GM12878 (cell line): ENCODE data around the gene CHERP. TPM values are rescaled to one million over a fixed set of nuclear protein-coding genes. Genes with fewer than 3 reads are reported as not detected.

Source experiments
- ATAC-seq: fragments of 200-7000 bp; cut with Tn5 transposase; 3 replicates; pipeline ENCODE4 v1.9.1; 2020; ENCODE audit warnings: mild to moderate bottlenecking, moderate library complexity
- BruUV-seq: library from RNA; stranded (reverse); fragments of 400-500 nt; replicated peaks from 2 replicates; lab custom pipeline; 2021; lab: Mats Ljungman, UMichigan
- CTCF ChIA-PET: fragments of 300-600 bp; sonication (Branson Sonifier 250); formaldehyde crosslinking; extraction: SDS; loops from one replicate; lab custom pipeline; 2021; ENCODE audit warnings: inconsistent platforms; lab: Yijun Ruan, JAX
- POLR2A ChIA-PET: fragments of 350-600 bp; formaldehyde crosslinking; extraction: SDS; loops from one replicate; lab custom pipeline; 2021; ENCODE audit warnings: inconsistent platforms; lab: Charles Lee
- RAD21 ChIA-PET: fragments of 300-600 bp; sonication (Branson Sonifier 250); formaldehyde crosslinking; loops from one replicate; lab custom pipeline; 2023; ENCODE audit warnings: antibody characterized with exemption; ENCODE audit not compliant: unreplicated experiment; lab: Charles Lee
- SMC1A ChIA-PET: fragments of 300-600 bp; sonication (Branson Sonifier 250); formaldehyde crosslinking; loops from one replicate; lab custom pipeline; 2023; ENCODE audit not compliant: unreplicated experiment, uncharacterized antibody; lab: Charles Lee
- DNase-seq: peaks from one replicate; pipeline ENCODE4 v3.0.0-alpha.2; 2011; ENCODE audit warnings: low read depth, low spot score
- FAIRE-seq: peaks from 3 replicates; lab custom pipeline; 2011; peaks lifted over from hg19 to GRCh38; lab: Jason Lieb, UNC
- H2AFZ ChIP-seq: 2 replicates; pipeline ENCODE4 v1.6.0; 2011; ENCODE audit warnings: low read depth, low read length, control low read depth; ENCODE audit not compliant: control insufficient read depth
- H3K27ac ChIP-seq: 2 replicates; pipeline ENCODE4 v1.5.1; 2011; ENCODE audit warnings: control low read depth; ENCODE audit not compliant: control insufficient read depth, insufficient read depth
- H3K27me3 ChIP-seq, 2 experiments: replicated peaks in 1 of 2; 2 replicates each; pipeline versions ENCODE4 v1.6.0 to v1.6.1; 2011; ENCODE audit warnings: low read length in 1 of 2; ENCODE audit not compliant: control insufficient read depth in 2 of 2, insufficient read depth in 2 of 2
- H3K36me3 ChIP-seq, 2 experiments: 2 replicates each; pipeline ENCODE4 v1.5.1; 2011; ENCODE audit warnings: low read length in 1 of 2; ENCODE audit not compliant: control insufficient read depth in 2 of 2, insufficient read depth in 2 of 2
- H3K4me1 ChIP-seq: 2 replicates; pipeline ENCODE4 v1.6.1; 2011; ENCODE audit warnings: mild to moderate bottlenecking, low read length, moderate library complexity, mixed read lengths; ENCODE audit not compliant: control insufficient read depth, insufficient read depth
- H3K4me2 ChIP-seq: 2 replicates; pipeline ENCODE4 v1.6.0; 2011; ENCODE audit warnings: control low read depth; ENCODE audit not compliant: control insufficient read depth, insufficient read depth
- H3K4me3 ChIP-seq: fragments of 200-600 bp; sonication (generic); 2 replicates; pipeline ENCODE4 v1.5.1; 2016
- H3K79me2 ChIP-seq: 2 replicates; pipeline ENCODE4 v1.6.0; 2011; ENCODE audit warnings: low read length; ENCODE audit not compliant: control insufficient read depth, insufficient read depth
- H3K9ac ChIP-seq: 2 replicates; pipeline ENCODE4 v1.8.0; 2011; ENCODE audit warnings: low read length, control low read depth, mixed read lengths; ENCODE audit not compliant: control insufficient read depth, insufficient read depth
- H3K9me3 ChIP-seq: replicated peaks from 3 replicates; pipeline ENCODE4 v1.5.1; 2011; ENCODE audit warnings: mild to moderate bottlenecking, low read length; ENCODE audit not compliant: control insufficient read depth, insufficient read depth
- H4K20me1 ChIP-seq: 2 replicates; pipeline ENCODE4 v1.6.0; 2011; ENCODE audit not compliant: control insufficient read depth, insufficient read depth
- ASH2L ChIP-seq: fragments of 300-600, 200-600 bp; sonication (generic); IDR thresholded peaks from 2 replicates; pipeline ENCODE4 v1.6.1; 2017; ENCODE audit warnings: low read depth, mild to moderate bottlenecking, borderline replicate concordance
- BACH1 ChIP-seq: fragments of 450-650 bp; IDR thresholded peaks from 2 replicates; pipeline ENCODE4 v1.6.1; 2017; ENCODE audit warnings: mild to moderate bottlenecking, borderline replicate concordance
- CHD1 ChIP-seq: IDR thresholded peaks from 2 replicates; pipeline ENCODE4 v1.6.1; 2012; ENCODE audit warnings: low read depth, low read length, improper control_type of control experiment
- FOXK2 ChIP-seq: fragments of 450-650 bp; IDR thresholded peaks from 2 replicates; pipeline ENCODE4 v1.6.1; 2017; ENCODE audit warnings: mild to moderate bottlenecking, moderate library complexity
- IKZF2 ChIP-seq, 2 experiments: fragments of 450-650 bp; IDR thresholded peaks; 2 replicates each; pipeline ENCODE4 v1.6.1; 2017; ENCODE audit warnings: mild to moderate bottlenecking in 2 of 2, moderate library complexity in 2 of 2
- KLF5 ChIP-seq: fragments of 450-650 bp; IDR thresholded peaks from 2 replicates; pipeline ENCODE4 v1.6.1; 2014; ENCODE audit warnings: mild to moderate bottlenecking; ENCODE audit not compliant: partially characterized antibody
- RAD21 ChIP-seq: IDR thresholded peaks from 2 replicates; pipeline ENCODE4 v1.6.1; 2011; ENCODE audit warnings: mild to moderate bottlenecking, low read depth, low read length, moderate library complexity; ENCODE audit not compliant: insufficient read depth
- SMAD5 ChIP-seq: IDR thresholded peaks from 2 replicates; pipeline ENCODE4 v1.6.1; 2016; ENCODE audit warnings: antibody characterized with exemption, low read depth
- TCF3 ChIP-seq: IDR thresholded peaks from 2 replicates; pipeline ENCODE4 v1.6.1; 2012; ENCODE audit warnings: low read depth, mild to moderate bottlenecking, low read length, borderline replicate concordance; ENCODE audit not compliant: insufficient read depth
- ZBED1 ChIP-seq: IDR thresholded peaks from 2 replicates; pipeline ENCODE4 v1.6.1; 2016; ENCODE audit warnings: borderline replicate concordance
- ZSCAN29 ChIP-seq: fragments of 450-650 bp; IDR thresholded peaks from 2 replicates; pipeline ENCODE4 v1.6.1; 2017; ENCODE audit warnings: mild to moderate bottlenecking, moderate library complexity
- WGBS: methylation state at CpG from one replicate; pipeline ENCODE4 v1.1.6; 2016; ENCODE audit warnings: low lambda C conversion rate; ENCODE audit not compliant: insufficient replicate concordance, insufficient coverage; ENCODE audit errors: missing lambda C conversion rate; 5-methylcytosine and 5-hydroxymethylcytosine counted together
- in situ Hi-C: fragments of 300-500 bp; cut with MboI; formaldehyde crosslinking; loops from 9 replicates; pipeline ENCODE4 v1.14.3; 2018; ENCODE audit warnings: mixed read lengths
- intact Hi-C: fragments of 100-400 bp; cut with micrococcal nuclease; formaldehyde crosslinking; loops from one replicate; pipeline ENCODE4 v1.14.2; 2022; ENCODE audit not compliant: unreplicated experiment
- polyA plus RNA-seq, 11 experiments: library from polyadenylated mRNA; depleted of rRNA in 4 of 11; unstranded in 6 of 11; stranded (reverse) in 5 of 11; fragments of >200 nt; fragmentation: Nextera tagmentation in 4 of 11; fragmentation: Illumina TruSeq in 1 of 11; extraction: Ambion mirVana in 4 of 11; extraction: Trizol in 1 of 11; gene quantifications; 1 replicate in 1 of 11; 2 replicates in 10 of 11; pipeline versions ENCODE4 v1.2.1 to v1.2.3, GENCODE V29; 2011 to 2016; ENCODE audit warnings: inconsistent platforms in 2 of 11, missing spikeins in 2 of 11, low read depth in 1 of 11
- total RNA-seq, 4 experiments: library from RNA; depleted of rRNA in 3 of 4; stranded (reverse); fragments of >200 nt in 3 of 4; fragmentation: Illumina TruSeq in 1 of 4; extraction: Trizol in 1 of 4; gene quantifications; 2 replicates each; pipeline versions ENCODE4 v1.2.1 to v1.2.3, GENCODE V29; 2013 to 2021
- TF ChIP-seq, protein P1 (sequence below): fragments of 450-650 bp; IDR thresholded peaks from 2 replicates; pipeline ENCODE4 v1.6.1; 2016; ENCODE audit warnings: mild to moderate bottlenecking
- TF ChIP-seq, protein P2 (sequence below): IDR thresholded peaks from 2 replicates; pipeline ENCODE4 v1.6.1; 2011; ENCODE audit warnings: borderline replicate concordance, low read depth, mild to moderate bottlenecking, moderate library complexity, low read length; ENCODE audit not compliant: insufficient read depth, poor library complexity, severe bottlenecking
- TF ChIP-seq, protein P3 (sequence below): fragments of 450-650 bp; IDR thresholded peaks from 2 replicates; pipeline ENCODE4 v1.6.1; 2018; ENCODE audit warnings: borderline replicate concordance, mild to moderate bottlenecking; ENCODE audit not compliant: partially characterized antibody

The CHERP gene
- total and polyA plus RNA-seq, 10 of the 15 experiments (the other 5 are each of a cell fraction or from before 2014, with no cell fraction given), result 0.66 to 65.3 (median 12.2) TPM

DNA sequence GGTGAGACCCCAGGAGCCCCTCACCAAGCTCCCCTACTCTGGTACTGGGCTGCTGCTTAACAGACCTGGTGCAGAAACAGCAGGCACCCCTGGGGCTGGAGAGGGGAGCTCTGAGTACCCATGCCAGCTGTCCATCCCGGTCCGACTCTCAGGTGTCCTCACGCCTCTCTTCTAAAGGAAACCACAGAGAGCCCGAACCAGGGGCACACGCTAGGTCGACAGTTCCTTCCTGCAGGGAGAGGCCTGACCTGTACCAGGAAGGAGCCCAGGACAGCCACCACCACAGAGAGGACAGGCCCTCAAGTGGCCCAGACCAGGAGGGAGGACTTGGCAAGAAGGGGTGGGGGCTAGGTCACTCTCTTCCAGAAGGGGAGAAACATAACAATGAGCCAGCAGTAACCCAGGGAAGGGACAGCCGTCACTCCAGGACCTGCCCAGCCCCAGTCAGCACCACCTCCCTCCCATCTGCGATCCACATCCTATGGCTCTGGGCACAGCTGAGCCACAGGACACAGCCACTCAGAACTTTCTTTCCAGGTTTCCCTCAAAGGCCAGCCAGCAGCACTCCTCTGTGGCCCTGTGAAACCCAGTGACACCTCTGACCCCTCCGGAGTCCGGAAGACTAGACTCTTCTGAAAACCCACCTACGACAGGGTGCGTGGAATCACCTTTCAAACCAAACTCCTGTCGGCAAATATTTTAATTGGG, 43.0 kb upstream of the CHERP start:
- RAD21 ChIA-PET, result interaction anchor here (1.0 to 11.3 kb wide), 16 partner anchors 8 to 143 kb away, joined by 3 to 169 read pairs (median 8); partner anchors contain the start of genes MED26, SLC35E1 and TMEM38A
- DNase-seq (no peak), FAIRE-seq (no peak), ATAC-seq (peak; percentile 0; the same call in 2 of the 3 replicates)
- under 1% methylated on average over 13 of the region's 13 CpGs for WGBS
- peaks cover 97% of the 10 kb centered on the region for H3K79me2 ChIP-seq
- peaks cover 6 to 9% of the 10 kb centered on the region in 2 experiments; a peak in 3 of 4 replicates for H3K36me3 ChIP-seq
- TSS peak; percentile 70 for BruUV-seq
- CTCF ChIA-PET, result interaction anchor here (0.6 to 9.8 kb wide), 6 partner anchors 8 to 171 kb away, joined by 3 to 83 read pairs (median 6); partner anchors contain the start of gene MED26
- H3K9ac ChIP-seq, result peak overlapping the region; percentile 99
- peaks cover 59% of the 10 kb centered on the region for H3K4me1 ChIP-seq
- H2AFZ ChIP-seq, result no peak overlapping the region
- H4K20me1 ChIP-seq, result no peaks in the 10 kb centered on the region
- SMC1A ChIA-PET, result interaction anchor here (1.2 to 10.9 kb wide), 15 partner anchors 8 to 492 kb away, joined by 3 to 164 read pairs (median 7); partner anchors contain the start of genes MED26 and SLC35E1
- intact Hi-C loops (loop anchor here (2.0 to 5.0 kb wide), 3 partner anchors 140 to 508 kb away; partner anchors contain the start of genes HSH2D and TPM4), in situ Hi-C loops (loop anchor here (5.0 to 25.0 kb wide), 2 partner anchors 42 to 1998 kb away; partner anchors contain the start of genes CLEC17A and MED26)
- POLR2A ChIA-PET, result interaction anchor here (0.6 to 13.1 kb wide), 16 partner anchors 8 to 1520 kb away, joined by 3 to 220 read pairs (median 10); partner anchors contain the start of genes CALR3, CHERP, MED26 and SLC35E1
- H3K27me3 ChIP-seq, result no peaks in the 10 kb centered on the region
- peak overlapping the region; percentile 79 for H3K4me3 ChIP-seq
- H3K4me2 ChIP-seq, result peak overlapping the region; percentile 100
- H3K27ac ChIP-seq, result peak overlapping the region; percentile 99
- no peaks in the 10 kb centered on the region for H3K9me3 ChIP-seq
- TF ChIP-seq ZSCAN29 (0 out of 2 replicates have a peak, but pooled peaks have one; percentile 45), ASH2L (no peak), ZBED1 (no peak; the same call in 1 of the 2 replicates), RAD21 (no peak), TCF3 (0 out of 2 replicates have a peak, but pooled peaks have one; percentile 5), KLF5 (no peak), CHD1 (peak; percentile 83), FOXK2 (no peak), IKZF2 (IDR thresholded peaks at IDR 0.05) (no peak), SMAD5 (peak; percentile 48; the same call in 1 of the 2 replicates), BACH1 (peak; percentile 73)
- TF ChIP-seq, protein P1, sequence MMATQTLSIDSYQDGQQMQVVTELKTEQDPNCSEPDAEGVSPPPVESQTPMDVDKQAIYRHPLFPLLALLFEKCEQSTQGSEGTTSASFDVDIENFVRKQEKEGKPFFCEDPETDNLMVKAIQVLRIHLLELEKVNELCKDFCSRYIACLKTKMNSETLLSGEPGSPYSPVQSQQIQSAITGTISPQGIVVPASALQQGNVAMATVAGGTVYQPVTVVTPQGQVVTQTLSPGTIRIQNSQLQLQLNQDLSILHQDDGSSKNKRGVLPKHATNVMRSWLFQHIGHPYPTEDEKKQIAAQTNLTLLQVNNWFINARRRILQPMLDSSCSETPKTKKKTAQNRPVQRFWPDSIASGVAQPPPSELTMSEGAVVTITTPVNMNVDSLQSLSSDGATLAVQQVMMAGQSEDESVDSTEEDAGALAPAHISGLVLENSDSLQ, result peak; percentile 25; the same call in 1 of the 2 replicates
- TF ChIP-seq, protein P2, sequence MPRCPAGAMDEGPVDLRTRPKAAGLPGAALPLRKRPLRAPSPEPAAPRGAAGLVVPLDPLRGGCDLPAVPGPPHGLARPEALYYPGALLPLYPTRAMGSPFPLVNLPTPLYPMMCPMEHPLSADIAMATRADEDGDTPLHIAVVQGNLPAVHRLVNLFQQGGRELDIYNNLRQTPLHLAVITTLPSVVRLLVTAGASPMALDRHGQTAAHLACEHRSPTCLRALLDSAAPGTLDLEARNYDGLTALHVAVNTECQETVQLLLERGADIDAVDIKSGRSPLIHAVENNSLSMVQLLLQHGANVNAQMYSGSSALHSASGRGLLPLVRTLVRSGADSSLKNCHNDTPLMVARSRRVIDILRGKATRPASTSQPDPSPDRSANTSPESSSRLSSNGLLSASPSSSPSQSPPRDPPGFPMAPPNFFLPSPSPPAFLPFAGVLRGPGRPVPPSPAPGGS, result peak; percentile 2
- TF ChIP-seq, protein P3, sequence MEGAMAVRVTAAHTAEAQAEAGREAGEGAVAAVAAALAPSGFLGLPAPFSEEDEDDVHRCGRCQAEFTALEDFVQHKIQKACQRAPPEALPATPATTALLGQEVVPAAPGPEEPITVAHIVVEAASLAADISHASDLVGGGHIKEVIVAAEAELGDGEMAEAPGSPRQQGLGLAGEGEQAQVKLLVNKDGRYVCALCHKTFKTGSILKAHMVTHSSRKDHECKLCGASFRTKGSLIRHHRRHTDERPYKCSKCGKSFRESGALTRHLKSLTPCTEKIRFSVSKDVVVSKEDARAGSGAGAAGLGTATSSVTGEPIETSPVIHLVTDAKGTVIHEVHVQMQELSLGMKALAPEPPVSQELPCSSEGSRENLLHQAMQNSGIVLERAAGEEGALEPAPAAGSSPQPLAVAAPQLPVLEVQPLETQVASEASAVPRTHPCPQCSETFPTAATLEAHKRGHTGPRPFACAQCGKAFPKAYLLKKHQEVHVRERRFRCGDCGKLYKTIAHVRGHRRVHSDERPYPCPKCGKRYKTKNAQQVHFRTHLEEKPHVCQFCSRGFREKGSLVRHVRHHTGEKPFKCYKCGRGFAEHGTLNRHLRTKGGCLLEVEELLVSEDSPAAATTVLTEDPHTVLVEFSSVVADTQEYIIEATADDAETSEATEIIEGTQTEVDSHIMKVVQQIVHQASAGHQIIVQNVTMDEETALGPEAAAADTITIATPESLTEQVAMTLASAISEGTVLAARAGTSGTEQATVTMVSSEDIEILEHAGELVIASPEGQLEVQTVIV, result no peak
